HG02642 (cell line): ENCODE measurements around the gene PPFIBP2.
"Not testable (repeated sequence)": the region's sequence is repeated elsewhere in the genome, so short reads cannot be mapped to it uniquely, and the experiment has no call there.

Experiments
- ATAC-seq: cut with Tn5 transposase; IDR thresholded peaks from one replicate; pipeline ENCODE4 v1.9.1; 2021; ENCODE audit warnings: mild to moderate bottlenecking; ENCODE audit not compliant: unreplicated experiment, poor library complexity

The PPFIBP2 gene

DNA sequence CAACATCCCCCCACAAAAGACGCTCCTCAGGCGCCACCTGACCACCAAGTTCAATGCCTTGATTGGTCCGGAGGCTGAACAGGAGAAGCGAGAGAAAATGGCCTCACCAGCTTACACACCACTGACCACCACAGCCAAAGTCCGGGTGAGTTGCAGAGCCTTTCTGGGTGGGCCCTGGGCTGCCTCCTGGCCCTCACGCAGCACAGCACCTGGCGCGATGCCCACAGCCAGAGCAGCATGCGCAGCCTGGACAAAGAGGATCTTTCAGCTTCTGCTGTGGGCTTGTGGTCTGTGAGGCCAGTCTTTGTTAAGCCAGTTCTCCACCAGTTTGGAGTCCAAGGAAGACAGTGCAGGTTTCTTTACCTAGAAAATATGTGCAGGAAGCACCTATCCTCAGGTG lies 137.9 kb downstream of the PPFIBP2 start:
- ATAC-seq: no peak

DNA sequence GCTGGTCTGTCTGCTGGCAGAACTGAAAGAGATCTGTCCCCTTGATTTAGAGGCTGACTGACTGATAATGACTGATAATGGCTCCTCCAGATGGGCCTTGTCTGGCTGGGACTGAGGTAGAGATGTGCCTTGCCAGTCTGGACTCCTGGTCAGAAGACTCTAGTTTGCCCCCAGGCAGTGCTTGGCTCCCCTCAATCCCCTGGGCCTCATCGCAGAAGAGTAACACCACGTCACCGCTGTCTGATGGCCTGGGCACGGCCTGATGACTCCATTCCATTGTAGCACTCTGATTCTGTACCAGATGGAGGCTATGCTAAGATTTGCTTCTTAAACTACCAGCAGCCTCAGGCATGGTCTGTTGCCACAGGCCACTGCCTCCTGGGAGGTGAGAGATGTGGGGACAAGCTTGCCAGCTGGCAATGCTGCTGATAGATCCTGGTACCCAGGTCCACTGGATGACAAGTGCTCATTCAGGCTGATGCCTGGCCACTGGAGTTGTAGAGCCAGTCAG lies 140.5 kb downstream of the PPFIBP2 start:
- no peak for ATAC-seq

DNA sequence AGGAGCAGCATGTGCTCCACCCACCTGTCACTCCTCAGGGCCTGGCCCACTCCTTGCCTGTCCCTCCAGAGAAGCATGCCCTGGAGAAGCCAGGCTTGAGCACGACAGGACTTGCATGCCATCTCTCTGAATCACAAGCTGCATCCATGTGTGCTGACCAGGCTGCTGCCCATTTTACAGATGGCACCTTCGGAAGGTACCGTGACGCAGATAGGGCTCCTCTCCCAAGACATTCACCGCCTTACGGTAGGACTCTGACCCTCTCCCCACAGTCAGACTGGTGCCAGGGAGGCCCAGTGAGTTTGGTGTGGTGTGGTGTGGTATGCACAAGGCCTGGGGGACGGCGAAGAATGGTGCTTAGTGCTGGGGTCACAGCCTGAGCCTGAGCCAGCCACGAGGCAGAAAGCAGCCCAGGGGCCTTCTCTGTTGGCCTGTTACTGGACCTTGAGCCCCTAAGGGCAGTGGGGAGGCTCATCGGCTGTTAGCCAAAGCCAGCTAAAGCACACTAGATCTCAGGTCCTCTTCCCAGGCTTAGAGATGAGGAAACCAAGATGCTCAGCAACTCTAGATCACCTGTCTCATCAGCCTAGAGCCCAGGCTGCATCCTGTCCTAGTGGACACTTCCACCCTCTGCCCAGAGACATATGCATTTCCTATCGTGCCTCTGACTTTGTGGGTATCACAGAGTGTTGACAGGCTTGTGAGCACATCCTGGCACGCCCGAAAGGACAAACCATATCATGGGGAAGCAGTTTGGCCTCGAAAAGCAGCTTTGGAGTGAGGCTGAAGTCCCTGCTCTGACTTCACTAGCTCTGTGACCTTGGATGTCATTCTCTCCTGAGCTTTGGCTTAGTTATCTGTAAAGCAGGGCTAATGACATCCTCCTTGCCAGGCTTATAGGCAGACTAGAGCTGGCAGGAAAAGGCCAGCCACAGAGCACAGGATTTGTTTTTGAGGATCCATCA lies 141.7 kb downstream of the PPFIBP2 start:
- no peak for ATAC-seq

DNA sequence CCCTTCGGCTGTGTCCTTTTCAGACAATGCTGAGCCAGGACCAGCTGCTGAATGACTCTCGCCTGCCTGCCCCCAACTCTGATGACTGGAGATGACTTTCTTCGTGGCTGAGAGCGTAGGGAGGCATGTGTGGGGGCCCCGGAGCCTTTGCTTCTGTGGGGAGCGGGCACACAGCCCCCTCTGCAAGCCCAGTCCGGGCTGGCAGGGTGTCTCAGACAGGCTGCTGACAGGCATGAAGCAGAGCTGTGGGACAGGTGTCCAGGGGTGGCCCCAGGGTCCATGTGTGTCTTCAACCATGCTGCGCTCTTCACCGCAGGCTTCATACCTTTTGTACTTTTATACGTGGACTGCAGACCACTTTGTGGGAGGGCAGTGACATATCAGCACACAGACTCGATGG lies 142.9 kb downstream of the PPFIBP2 start:
- no peak for ATAC-seq

DNA sequence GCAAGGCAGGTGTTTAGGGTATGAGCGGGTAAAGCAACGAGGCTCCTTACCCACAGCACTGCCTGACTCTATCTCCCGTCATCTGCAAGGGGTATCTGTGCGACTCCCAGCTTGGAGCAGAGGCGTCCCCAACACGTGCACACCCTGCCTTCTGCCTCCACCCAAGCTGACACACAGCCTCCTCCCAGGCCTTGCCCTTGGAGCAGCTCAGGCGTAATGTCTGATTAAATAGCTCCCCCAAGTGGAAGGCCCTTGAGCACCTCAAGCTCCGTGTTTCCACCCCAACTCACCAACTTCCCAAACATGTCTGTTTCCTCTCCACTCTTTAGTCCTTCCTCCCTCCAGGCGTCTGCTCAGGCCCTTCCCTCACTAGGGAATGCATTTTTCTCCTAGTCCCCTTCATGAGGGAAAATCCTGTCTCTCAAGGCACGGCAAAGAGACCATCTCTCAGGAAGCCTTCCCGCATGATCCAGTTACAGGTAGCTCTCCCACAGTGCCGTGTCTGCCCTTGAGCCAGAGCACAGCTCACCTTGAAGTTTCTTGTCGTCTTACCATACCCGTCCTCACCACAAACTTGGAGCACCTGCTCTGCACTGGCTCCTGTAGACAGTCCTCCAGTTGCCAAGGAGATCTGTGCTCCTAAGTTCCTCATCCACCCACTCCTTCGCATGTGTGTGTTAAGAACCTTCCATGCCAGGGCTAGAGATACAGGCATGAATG lies 143.7 kb downstream of the PPFIBP2 start:
- ATAC-seq: no peak

DNA sequence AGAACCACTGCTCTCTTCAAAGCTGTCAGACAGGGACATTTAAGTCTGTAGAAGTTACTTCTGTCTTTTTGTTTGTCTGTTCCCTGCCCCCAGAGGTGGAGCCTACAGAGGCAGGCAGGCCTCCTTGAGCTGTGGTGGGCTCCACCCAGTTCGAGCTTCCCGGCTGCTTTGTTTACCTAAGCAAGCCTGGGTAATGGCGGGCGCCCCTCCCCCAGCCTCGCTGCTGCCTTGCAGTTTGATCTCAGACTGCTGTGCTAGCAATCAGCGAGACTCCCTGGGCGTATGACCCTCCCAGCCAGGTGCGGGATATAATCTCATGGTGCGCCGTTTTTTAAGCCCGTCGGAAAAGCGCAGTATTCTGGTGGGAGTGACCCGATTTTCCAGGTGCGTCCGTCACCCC lies 149.7 kb downstream of the PPFIBP2 start:
- not testable (repeated sequence) for ATAC-seq

DNA sequence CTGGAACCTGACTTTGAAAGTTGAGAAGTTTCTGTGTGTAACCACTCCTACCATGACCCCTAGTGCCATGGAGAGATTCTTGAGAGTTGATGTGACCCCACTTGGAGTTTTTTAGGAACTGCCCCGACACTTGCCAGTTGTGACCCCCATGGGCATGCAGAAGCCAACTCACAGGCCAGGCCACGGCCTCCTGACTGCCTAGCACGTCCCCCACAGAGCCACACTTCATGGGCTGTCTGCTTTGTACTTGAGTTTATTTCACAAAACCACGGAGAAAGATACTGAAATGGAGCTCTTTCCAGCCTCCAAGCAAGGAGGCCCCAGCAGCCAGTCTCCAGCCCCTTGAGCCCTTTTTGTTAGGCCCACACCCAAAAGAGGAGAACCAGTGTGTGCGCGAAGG lies 151.1 kb downstream of the PPFIBP2 start:
- ATAC-seq: no peak

DNA sequence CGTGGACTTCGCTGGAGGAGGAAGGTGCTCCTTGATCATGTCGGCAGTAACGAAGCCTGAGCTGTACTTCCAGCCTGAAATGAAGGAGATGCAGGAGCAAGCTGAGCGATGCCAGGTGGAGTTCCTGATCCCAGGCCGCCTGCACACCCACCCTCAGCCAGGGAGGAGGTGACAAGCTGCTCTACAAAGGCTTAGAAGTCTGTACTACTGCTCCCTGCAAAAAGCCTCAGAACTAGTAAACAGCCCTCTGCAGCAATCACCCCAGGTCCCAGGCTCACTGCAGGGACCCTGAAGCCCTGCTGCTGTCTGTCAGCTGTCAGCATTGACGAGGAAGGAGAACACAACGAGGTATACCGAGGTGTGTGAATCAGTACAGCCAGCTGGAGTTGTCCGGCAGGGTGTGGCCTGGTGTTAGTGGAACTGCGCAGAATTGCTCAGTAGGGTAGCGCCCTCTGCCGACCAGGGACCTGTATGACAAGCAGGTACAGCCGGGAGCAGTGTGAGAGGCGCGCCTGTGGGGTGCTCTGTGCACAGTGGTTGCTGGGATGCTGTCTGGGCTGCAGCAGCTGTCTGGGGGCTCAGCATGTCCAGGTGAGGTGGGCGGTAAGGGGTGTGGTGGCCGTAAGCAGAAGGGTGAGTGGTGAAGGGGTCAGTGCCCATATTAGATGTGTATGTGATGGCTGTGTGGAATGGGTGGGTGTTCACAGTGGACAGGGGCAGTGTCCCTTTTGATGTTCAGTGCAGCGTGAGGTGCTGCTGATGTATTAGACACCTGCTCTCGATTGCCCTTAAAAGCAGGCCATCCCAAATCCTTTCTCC lies 151.9 kb downstream of the PPFIBP2 start:
- ATAC-seq: peak; percentile 99

DNA sequence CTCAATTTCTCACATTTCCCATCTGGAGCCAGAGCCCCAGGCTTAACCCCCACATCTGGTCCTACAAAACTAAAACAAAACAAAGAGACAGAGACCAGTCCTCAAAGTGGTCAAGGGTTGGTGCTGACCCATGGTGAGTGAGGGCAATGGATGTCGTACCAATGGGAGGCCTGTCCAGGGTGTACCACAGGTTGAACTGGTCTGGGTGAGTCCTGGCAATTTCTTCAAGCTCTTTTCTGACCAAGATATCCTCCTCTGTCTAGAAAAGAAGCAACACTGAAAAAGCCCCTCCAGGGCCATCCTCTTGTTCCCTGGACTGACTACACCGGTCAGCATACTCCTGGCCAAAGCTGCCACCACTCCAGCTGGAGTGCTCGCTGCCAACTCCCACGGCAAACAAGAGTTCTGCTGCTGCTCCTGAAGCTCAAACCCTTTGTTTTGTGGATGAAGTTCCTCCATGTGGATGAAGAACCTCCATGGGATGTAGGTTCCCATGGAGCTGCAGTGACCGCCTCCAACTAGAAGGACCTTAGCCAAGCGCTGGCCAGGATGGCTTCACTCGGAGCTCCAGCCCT lies 152.6 kb downstream of the PPFIBP2 start:
- no peak for ATAC-seq

DNA sequence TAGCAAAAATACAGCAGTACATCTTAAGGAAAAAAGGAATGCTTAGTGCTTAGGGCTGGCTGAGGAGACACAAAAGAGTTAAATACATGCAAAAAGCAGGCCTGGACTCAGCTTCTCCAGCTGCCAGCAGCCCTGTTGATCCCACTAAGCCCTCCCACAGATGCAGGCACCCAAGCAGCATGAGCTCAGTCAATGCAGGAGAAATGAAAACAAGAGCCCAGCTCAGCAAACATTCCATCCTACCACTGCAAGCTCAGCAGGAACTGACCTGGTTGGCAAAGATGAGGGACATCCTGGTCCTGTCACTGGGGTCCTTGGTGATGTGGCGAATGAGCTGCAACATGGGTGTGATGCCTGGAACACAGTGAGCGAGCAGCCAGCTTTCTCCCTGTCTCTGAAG lies 153.7 kb downstream of the PPFIBP2 start:
- ATAC-seq: no peak

DNA sequence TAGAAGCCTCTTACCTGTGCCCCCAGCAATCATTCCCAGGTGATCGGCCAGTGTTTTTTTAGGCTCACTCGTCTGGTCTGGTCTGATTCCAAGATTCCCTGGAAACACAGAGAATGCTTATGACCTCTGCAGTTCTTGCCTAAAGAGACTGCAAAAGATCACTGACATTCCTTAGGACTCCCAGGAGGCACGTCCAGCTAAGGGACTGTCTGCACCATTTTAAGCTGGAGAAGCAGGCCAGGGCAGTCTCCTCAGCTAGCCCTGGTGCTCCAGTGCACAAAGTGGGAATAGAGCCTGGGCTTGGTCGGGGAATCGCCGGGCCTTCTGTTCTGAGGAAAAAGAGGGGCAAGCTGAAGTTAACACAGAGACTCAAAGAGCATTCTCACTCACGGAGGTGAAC lies 154.7 kb downstream of the PPFIBP2 start:
- no peak for ATAC-seq

DNA sequence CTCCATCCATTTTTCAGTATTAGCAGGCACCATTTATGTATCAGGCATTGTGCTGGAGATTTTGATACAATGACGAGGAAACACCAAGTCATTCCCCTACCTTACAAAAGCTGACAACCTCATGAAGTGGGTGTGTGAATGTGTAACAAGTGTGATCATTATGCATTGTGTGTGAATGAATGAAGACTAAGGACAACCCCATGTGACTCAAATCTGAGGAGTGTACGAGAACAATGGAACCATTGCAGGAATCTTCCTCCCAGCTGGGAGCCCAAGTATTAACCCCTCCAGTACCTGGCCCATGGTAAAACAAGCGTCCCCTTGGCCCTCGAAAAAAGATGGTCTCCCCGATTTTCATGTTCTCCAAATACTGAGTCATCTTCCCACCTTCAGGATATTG lies 155.1 kb downstream of the PPFIBP2 start:
- no peak for ATAC-seq

DNA sequence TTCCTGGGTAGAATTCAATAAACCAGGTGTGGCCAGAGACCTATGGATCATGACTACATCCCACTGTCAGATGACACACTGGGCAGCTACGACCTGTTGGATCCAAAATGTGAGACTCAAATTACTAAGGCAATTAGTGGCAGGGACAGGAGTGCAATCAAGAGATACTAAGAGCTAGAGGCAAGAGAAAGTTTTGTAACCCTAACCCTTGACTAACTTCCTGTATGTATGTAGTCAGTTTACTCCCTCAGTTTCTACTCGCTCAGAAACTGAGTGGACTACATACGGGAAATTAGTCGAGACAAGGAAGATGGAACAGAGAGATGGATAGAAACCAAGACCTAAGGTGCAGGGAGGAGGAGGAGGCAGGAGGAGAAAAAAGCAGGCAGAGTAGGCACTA lies 156.8 kb downstream of the PPFIBP2 start:
- ATAC-seq: no peak

DNA sequence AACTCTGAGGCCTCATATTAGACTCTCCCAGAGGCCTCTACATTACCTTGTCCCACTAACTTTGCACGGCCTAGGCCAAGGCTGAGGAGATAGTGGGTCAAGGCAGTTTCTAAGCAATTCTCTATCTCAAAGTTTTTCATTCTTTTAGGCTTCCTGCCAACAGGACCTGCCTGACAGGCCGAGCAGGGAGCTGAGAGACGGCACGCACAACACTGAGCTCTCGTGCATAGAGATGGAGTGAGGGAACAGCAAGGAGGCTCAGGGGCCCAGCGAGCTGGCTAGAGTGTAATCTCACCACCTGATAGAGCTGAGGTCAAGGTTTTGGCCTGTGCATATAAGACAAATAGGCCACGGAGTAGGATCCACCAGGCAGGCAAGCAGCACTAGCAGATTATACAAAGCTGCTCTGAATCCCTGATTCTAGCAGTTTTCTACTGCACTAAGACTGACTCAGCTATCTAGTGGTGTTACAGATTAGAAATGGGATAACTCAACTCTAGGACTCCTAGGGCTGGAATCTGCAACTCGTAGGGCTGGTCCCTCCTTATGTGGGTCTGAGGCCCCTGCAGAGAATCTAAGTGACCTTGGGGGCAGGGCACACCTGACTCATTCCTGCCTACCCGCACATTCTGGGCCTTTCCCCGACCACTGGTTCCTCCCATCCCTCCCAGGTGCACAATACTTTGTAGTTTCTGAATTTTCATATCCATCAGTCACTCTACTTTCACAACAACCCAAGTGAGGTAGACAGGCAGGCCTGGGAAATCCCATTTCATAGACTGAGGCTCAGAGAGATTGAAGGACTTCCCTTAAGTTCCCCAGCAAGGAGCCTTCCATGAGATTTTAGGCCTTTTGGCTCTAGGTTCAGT lies 157.8 kb downstream of the PPFIBP2 start:
- ATAC-seq: peak; percentile 71

DNA sequence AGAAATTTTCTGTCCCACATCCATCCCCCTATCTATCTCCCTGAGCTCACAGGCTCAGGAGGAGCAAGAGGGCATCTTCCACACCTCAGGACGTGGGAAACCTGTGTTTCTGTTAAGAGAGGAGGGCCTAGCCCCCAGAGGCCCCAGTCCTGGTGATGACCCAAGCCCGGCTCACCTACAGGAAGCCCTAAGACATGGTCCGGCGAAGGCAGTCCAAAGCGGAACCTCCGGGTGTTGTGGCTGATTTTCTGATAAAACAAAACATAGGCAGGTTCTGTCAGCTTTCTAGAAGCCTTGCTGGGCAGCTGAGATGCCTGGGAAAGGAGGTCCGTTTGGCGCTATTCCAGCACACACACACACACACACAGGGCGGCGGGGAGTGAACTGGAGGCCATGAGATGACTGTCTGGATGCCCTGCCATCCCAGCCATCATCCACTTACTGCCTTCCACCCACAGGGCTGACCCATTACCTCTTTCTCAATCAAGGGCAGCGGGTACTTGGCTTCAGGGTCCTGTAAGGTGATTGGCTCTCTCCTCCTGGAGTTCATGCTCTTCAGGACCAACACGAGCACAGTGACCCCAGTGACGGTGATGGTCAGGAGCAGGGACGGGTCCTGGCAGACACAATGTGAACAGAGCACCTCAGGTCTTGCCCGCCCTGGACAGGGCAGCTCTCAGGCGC lies 158.6 kb downstream of the PPFIBP2 start:
- ATAC-seq: no peak

DNA sequence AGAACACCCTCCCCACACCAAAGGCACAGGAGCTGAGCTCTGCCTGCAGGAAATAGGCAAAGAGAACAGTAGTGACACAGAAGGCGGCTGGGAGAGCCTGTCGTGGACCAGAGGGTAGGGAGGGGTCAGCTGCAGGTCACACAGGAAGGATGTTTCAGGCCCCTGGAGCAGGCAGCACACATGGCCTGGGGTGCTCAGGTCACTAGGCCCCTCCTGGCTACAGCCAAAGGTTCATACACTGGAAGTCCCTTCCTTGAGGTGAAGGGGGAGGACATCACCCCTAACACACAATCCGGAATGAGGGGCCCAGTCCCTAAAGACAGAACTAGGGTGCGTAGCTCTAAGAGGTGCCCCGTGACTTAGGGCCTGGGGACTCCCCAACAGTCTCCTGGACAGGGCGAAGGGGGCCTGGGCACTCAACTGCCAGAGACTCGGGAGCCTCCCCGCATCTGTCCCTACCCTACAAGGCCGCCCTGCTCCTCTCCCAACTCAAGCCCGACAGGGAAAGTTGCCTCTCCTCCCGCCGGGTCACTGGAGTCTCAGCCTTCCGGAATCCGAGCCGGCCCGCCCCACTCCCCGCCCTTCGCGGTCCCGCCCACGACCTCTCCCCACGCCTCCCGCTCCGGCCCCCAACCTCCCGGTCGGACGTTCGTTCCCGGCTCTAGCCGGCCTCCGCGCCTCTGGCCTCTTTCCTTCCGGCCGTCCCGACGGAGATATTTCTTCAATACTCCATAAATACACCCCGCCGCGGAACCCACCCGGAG lies 159.3 kb downstream of the PPFIBP2 start, which contains the start of gene CYB5R2:
TSS of gene CYB5R2 (minus strand) at position 541 of the 764 bp plus-strand sequence. CDS start 675 bp downstream, outside the sequence.
- ATAC-seq: peak; percentile 41

DNA sequence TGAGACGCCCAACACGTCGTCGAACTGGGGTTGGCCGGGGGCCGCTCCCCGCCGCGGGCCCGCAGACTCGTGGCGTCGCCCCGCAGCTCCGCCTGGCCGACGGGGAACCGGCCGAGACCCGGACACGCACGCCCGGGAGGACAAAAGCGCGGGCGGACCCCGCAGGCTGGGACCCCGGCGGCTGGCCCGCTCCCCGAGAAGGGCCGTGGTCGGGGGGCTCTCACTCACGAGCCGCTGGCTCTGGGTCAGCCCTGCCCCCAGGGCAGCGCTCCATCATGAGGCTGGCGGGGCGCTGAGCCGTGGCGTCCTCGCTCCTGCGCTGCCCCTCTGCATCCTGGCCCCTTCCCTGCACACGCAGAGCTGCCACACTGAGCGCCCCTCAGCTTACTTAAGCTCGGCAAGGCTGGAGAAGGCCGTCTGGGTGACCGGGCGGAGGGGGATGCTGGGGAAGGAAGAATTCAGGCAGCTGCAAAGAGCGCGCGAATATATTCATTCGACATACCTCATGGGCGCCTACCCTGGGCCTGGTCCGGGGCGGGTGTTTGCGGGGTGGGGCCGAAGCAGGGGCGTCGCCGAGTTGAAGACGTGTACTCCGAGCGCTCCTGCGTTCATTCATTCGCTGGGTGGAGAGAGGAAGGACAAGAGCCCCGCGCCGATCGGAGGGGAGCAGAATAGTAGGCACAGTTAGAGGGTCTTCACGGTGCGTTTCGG lies 160.1 kb downstream of the PPFIBP2 start:
- peak; percentile 19 for ATAC-seq
